Erythroblast (primary cell): Measurements from ENCODE around the gene TIMM29.
A peak's percentile ranks its signal among the peaks of the same experiment; 100 is the strongest.

Source experiments
- DNase-seq, 2 experiments: peaks; one replicate each; lab custom pipeline; 2025; lab: John Stamatoyannopoulos, UW
- GATA1 ChIP-seq: IDR thresholded peaks from 2 replicates; pipeline ENCODE4 v1.6.1; 2011; ENCODE audit warnings: low read depth, mild to moderate bottlenecking, control low read depth, low read length, moderate library complexity
- POLR2A ChIP-seq: IDR thresholded peaks from 2 replicates; pipeline ENCODE4 v1.6.1; 2011; ENCODE audit warnings: mild to moderate bottlenecking, low read length

TIMM29 gene

GRCh38 chr19:10928563-10929401 lies at the start of gene TIMM29, which contains the start of gene YIPF2:
Gene TIMM29 (plus strand): TSS chr19:10928811. CDS start chr19:10928823, 12 bp downstream.
Gene YIPF2 (minus strand): TSS chr19:10928639. CDS start chr19:10928410, 229 bp downstream.
- TF ChIP-seq GATA1 (no peak), POLR2A (peak; percentile 71)
- DNase-seq, result peak; percentile 97

- DNase-seq, result no peak
- TF ChIP-seq GATA1 (no peak), POLR2A (no peak)
Measured at GRCh38 chr19:10881403-10882107, 47.1 kb upstream of the TIMM29 start.

- TF ChIP-seq GATA1 (no peak), POLR2A (no peak)
Measured at GRCh38 chr19:10882108-10882457, 46.5 kb upstream of the TIMM29 start.

GRCh38 chr19:10884274-10884673 lies 44.3 kb upstream of the TIMM29 start:
- TF ChIP-seq GATA1, result no peak
- TF ChIP-seq POLR2A, result no peak
- DNase-seq, result peak; percentile 40 to 55

More at GRCh38 chr19:10882108-10882457, 46.5 kb upstream of the TIMM29 start:
- no peak for DNase-seq

- TF ChIP-seq POLR2A, result no peak
- no peak for DNase-seq
Measured at GRCh38 chr19:10885201-10886169, 43.1 kb upstream of the TIMM29 start.

- DNase-seq, result no peak
- TF ChIP-seq POLR2A, result no peak
- TF ChIP-seq GATA1, result no peak
Measured at GRCh38 chr19:10887616-10888367, 40.8 kb upstream of the TIMM29 start.

GRCh38 chr19:10888421-10888866 lies 40.2 kb upstream of the TIMM29 start:
- TF ChIP-seq POLR2A (no peak), GATA1 (no peak)

DNA sequence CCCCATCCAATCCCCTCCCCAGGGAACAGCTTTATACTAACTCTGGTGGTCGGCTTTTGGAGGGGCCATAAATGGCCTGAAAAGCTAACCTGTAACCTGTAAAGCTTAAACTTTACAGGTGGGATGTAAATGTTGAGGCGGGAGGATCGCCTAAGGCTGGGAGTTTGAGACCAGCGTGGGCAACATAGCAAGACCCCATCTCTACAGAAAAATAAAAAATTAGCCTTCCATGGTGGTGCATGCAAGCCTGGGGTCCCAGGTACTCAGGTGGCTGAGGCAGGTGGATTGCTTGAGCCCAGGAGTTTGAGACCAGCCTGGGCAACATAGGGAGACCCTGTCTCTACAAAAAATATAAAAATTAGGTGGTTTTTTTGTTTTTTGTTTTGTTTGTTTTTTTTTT lies 38.7 kb upstream of the TIMM29 start:
- DNase-seq, result no peak
- TF ChIP-seq POLR2A (no peak), GATA1 (no peak)

More at GRCh38 chr19:10888421-10888866, 40.2 kb upstream of the TIMM29 start:
- no peak for DNase-seq

- DNase-seq, result no peak
- TF ChIP-seq POLR2A, result no peak
Measured at GRCh38 chr19:10891405-10892086, 37.1 kb upstream of the TIMM29 start.

GRCh38 chr19:10892256-10892655 lies 36.4 kb upstream of the TIMM29 start:
- no peak for DNase-seq
- TF ChIP-seq GATA1, result no peak
- TF ChIP-seq POLR2A, result no peak

- DNase-seq, result no peak
- TF ChIP-seq GATA1 (no peak), POLR2A (no peak)
Measured at GRCh38 chr19:10894911-10895213, 33.7 kb upstream of the TIMM29 start.

DNA sequence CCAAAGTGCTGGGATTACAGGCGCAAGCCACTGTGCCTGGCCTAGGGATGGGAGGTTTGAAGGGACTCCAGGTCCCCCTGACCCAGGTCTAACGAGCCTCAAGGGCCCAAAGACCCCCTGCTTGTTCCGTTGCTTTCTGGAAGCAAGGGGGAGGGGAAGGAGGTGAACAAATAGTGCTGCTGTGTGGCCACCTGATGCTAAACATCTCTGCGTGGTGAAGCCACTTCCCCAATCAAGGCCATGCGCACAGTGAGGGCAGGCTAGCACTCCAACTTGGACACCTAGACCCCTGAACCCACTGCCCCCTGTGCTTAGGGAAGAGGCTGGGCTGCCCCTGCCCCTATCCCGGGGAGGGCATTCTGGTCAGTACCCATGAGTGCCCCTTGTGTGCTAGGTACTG lies 33.2 kb upstream of the TIMM29 start:
- no peak for DNase-seq

DNA sequence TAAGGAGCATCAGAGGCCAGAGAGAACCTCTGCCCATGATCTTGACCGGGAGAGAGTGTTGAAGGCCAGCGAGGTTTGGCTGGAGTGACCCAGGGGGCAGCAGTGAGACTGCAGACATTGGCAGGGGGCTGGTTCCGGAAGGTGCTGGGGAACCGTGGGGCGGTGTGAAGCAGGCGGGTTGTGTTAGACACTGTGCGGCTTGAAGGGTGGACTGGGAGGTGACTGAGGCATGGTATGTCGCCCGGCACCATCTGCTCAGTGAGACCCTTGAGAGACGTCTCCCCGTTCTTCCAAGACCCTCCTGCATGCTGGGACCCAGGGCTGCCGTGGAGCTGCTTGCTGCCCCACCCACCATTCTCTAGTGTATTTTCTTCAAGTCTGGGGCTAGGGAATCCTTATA lies 32.7 kb upstream of the TIMM29 start:
- TF ChIP-seq POLR2A, result no peak
- no peak for TF ChIP-seq GATA1
- no peak for DNase-seq

More for the DNA sequence above, 33.2 kb upstream of the TIMM29 start:
- TF ChIP-seq GATA1, result no peak
- TF ChIP-seq POLR2A, result no peak
